Parathyroid adenoma (tissue), 2 donors: ENCODE results near the gene SLC22A31.

Source experiments
- H2AFZ ChIP-seq: fragments of 300-600 bp; sonication (generic); one replicate; pipeline ENCODE4 v1.7.0; 2017; ENCODE audit warnings: antibody characterized with exemption, mild to moderate bottlenecking
- H3K27ac ChIP-seq: fragments of 300-600 bp; sonication (generic); one replicate; pipeline ENCODE4 v1.7.0; 2017
- H3K27me3 ChIP-seq: fragments of 300-600 bp; sonication (generic); one replicate; pipeline ENCODE4 v1.7.0; 2017; ENCODE audit warnings: low read length; ENCODE audit not compliant: control insufficient read depth, insufficient read depth
- H3K36me3 ChIP-seq: fragments of 300-600 bp; sonication (generic); one replicate; pipeline ENCODE4 v1.7.0; 2017; ENCODE audit warnings: low read length; ENCODE audit not compliant: control insufficient read depth, insufficient read depth
- H3K4me1 ChIP-seq: fragments of 300-600 bp; sonication (generic); one replicate; pipeline ENCODE4 v1.7.0; 2017; ENCODE audit warnings: control low read depth
- H3K4me2 ChIP-seq: fragments of 300-600 bp; sonication (generic); one replicate; pipeline ENCODE4 v1.7.0; 2017; ENCODE audit warnings: low read length
- H3K4me3 ChIP-seq: fragments of 300-600 bp; sonication (generic); one replicate; pipeline ENCODE4 v1.7.0; 2017; ENCODE audit warnings: low read depth, low read length
- H3K79me2 ChIP-seq: fragments of 300-600 bp; sonication (generic); one replicate; pipeline ENCODE4 v1.7.0; 2017; ENCODE audit warnings: control low read depth
- H3K9ac ChIP-seq: fragments of 300-600 bp; sonication (generic); one replicate; pipeline ENCODE4 v1.7.0; 2017; ENCODE audit warnings: mild to moderate bottlenecking
- H3K9me3 ChIP-seq: fragments of 300-600 bp; sonication (generic); one replicate; pipeline ENCODE4 v1.7.0; 2017; ENCODE audit warnings: low read length; ENCODE audit not compliant: control insufficient read depth
- TF ChIP-seq, protein P1 (sequence below): fragments of 300-600 bp; sonication (generic); IDR thresholded peaks from one replicate; pipeline ENCODE4 v1.7.0; 2017; ENCODE audit warnings: antibody characterized with exemption, mild to moderate bottlenecking
- donor health status: primary hyperparathyroidism.

Gene SLC22A31

DNA sequence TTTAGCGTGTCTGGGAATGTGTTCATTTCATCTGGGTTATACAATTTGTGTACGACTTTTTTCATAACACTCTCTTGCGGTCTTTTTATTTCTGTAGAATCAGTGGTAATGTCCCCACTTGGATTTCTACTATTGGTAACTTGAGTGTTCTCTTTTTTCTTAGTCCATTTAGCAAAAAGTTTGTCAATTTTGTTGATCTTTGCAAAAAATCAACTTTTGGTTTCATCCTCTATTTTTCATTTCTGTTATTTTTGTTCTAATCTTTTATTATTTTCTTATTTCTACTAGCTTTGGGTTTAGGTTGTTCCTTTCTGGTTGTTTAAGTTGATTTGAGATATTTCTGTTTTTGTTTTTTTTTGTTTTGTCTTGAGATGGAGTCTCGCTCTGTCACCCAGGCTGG, 7.7 kb upstream of the SLC22A31 start:
- no peaks in the 10 kb centered on the region for H3K9me3 ChIP-seq

DNA sequence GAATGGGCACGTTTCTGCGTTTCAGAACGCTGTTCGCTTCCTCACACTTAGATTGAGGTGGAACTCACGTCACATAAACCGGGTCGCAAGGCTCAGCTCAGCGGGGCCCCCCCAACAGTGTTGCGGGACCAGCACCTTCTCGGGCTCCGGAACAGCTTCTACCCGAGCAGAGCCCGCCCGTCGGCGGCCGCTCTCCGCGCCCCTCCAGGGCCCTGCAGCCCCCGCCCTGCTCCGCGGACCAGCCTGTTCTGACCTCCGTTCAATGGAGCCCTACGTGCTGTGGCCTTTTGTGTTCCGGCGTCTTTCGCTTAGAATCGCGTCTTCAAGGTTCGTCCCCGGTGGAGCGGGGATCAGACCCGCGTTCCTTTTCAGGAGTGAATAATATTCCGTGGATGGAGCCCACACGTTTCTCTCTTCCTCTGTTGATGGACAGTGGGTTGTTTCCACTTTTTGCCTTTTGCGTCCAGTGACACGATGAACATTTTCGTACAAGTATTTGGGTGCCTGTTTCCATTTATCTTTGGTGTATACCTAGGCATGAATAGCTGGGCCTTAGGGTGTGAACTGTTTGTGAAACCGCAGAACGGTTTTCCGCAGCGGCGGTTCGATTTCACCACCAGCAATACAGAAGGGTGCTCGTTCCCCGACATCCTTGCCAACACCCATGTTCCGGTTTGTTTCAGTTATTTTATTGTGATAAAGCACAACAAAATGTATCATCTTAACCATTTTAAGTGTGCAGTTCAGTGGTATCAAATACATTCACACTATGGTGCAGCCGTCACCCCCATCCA, 2.3 kb upstream of the SLC22A31 start:
- Histone ChIP-seq H3K27ac (no peak overlapping the region), H3K4me3 (peak overlapping the region; percentile 14), H3K4me1 (no peaks in the 10 kb centered on the region), H3K9me3 (no peaks in the 10 kb centered on the region), H3K36me3 (no peaks in the 10 kb centered on the region), H3K79me2 (no peaks in the 10 kb centered on the region), H3K27me3 (no peaks in the 10 kb centered on the region), H3K4me2 (peak overlapping the region; percentile 53), H2AFZ (no peak overlapping the region), H3K9ac (no peak overlapping the region)
- TF ChIP-seq, protein P1, sequence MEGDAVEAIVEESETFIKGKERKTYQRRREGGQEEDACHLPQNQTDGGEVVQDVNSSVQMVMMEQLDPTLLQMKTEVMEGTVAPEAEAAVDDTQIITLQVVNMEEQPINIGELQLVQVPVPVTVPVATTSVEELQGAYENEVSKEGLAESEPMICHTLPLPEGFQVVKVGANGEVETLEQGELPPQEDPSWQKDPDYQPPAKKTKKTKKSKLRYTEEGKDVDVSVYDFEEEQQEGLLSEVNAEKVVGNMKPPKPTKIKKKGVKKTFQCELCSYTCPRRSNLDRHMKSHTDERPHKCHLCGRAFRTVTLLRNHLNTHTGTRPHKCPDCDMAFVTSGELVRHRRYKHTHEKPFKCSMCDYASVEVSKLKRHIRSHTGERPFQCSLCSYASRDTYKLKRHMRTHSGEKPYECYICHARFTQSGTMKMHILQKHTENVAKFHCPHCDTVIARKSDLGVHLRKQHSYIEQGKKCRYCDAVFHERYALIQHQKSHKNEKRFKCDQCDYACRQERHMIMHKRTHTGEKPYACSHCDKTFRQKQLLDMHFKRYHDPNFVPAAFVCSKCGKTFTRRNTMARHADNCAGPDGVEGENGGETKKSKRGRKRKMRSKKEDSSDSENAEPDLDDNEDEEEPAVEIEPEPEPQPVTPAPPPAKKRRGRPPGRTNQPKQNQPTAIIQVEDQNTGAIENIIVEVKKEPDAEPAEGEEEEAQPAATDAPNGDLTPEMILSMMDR: no peak

More for the DNA sequence above, 7.7 kb upstream of the SLC22A31 start:
- H3K27me3 ChIP-seq: no peaks in the 10 kb centered on the region
- H3K4me2 ChIP-seq: no peak overlapping the region
- TF ChIP-seq, protein P1: no peak
- no peaks in the 10 kb centered on the region for H3K4me1 ChIP-seq
- H3K4me3 ChIP-seq: no peak overlapping the region
- H3K9ac ChIP-seq: no peak overlapping the region
- no peak overlapping the region for H2AFZ ChIP-seq
- H3K27ac ChIP-seq: no peak overlapping the region
- no peaks in the 10 kb centered on the region for H3K79me2 ChIP-seq
- H3K36me3 ChIP-seq: no peaks in the 10 kb centered on the region

DNA sequence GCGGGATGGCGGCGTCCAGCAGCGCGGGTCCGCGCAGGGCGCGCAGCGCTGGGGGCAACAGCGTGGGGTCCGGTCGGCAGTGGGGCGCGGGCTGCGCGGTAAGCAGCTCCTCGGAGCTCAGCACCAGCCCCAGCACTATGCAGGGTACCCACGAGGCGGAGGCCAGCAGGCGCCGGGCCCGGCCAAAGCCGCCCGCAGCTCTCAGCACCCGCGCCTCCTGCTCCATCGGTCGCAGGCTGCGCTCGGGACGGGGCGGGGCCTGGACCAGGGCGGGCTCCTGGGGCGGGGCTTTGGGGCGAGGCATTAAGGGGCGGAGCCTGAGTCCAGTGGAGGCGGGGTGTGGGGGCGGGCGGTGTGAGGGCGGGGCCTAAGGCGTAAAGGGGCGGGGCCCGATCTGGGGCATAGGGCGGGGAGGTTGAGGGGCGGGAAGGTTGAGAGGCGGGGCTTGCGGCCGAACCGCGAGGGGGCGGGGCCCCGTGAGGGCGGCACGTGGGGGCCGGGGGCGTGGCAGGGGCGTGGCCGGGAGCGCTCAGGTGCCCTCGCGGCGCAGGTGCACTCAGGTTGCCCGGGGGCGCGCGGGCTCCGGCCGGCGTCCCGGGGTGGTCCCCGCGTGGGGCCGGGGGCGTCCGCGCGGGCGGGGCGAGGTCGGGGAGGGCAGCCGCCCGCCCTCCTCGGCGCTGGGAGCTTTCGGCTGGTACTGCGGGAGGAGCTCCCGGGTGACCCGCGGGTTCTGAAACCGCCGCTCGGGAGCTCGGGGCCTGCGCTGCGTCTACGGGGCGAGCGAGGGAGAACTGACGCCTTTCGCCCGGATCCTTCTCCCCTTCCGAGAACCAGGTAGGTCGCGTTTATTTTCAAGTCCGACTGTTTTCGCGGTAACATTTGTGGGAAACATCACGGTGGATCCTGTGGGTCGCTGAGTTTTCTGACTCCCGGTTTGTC, 1.4 kb upstream of the SLC22A31 start:
- H3K36me3 ChIP-seq: no peaks in the 10 kb centered on the region
- no peaks in the 10 kb centered on the region for H3K9me3 ChIP-seq
- peak overlapping the region; percentile 14 for H3K4me3 ChIP-seq
- H2AFZ ChIP-seq: no peak overlapping the region
- no peaks in the 10 kb centered on the region for H3K4me1 ChIP-seq
- no peak overlapping the region for H3K9ac ChIP-seq
- peak overlapping the region; percentile 53 for H3K4me2 ChIP-seq
- no peaks in the 10 kb centered on the region for H3K79me2 ChIP-seq
- no peaks in the 10 kb centered on the region for H3K27me3 ChIP-seq
- no peak overlapping the region for H3K27ac ChIP-seq
- TF ChIP-seq, protein P1: no peak

DNA sequence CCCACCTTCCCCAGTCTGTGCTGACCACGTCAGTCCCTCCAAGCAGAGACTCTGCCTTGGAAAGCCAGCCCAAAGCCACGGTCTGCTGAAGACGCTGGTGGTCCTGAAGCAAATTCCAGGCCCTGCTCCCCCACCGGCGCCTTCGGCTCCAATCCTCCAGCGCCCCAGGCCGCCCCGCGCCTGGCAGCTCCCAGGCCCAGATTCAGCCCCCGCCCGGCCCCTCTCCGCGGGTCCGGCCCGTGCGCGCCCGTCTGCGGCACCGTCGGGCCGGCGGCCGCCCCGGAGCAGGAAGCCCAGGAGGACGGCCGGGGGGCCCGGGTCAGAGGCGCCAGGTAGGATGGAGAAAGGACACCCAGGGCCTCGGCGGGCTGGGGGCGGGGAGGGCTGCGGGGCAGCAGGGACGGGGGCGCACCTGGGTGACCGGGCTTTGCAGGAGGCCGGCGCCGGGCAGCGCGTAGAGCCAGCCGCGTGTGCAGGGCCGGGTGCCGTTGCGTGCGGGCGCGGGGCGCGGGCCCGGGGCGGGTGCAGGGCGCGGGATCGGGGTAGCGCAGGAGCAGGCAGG, 594 bp upstream of the SLC22A31 start:
- Histone ChIP-seq H3K4me2 (no peak overlapping the region), H3K9ac (no peak overlapping the region), H3K36me3 (no peaks in the 10 kb centered on the region), H3K79me2 (no peaks in the 10 kb centered on the region), H3K27me3 (no peaks in the 10 kb centered on the region), H2AFZ (no peak overlapping the region), H3K4me3 (no peak overlapping the region), H3K27ac (no peak overlapping the region), H3K4me1 (no peaks in the 10 kb centered on the region), H3K9me3 (no peaks in the 10 kb centered on the region)
- TF ChIP-seq, protein P1: no peak
